Kidney glomerular epithelial cell (primary cell): ENCODE results near the gene HTR7.
"Not testable (repeated sequence)": the region's sequence is repeated elsewhere in the genome, so short reads cannot be mapped to it uniquely, and the experiment has no call there.

Experiments used
- DNase-seq: peaks from one replicate; lab custom pipeline; 2025; lab: John Stamatoyannopoulos, UW

The HTR7 gene

GRCh38 chr10:90858461-90858968, 676 bp upstream of the HTR7 start:
- no peak for DNase-seq

GRCh38 chr10:90856964-90857634, 740 bp downstream of the HTR7 start:
- DNase-seq: no peak

- no peak for DNase-seq
These were observed 1.6 kb downstream of the HTR7 start for GRCh38 chr10:90856261-90856660.

- no peak for DNase-seq
These were observed 2.7 kb downstream of the HTR7 start for GRCh38 chr10:90855126-90855525.

GRCh38 chr10:90849956-90850749, 7.7 kb downstream of the HTR7 start:
- no peak for DNase-seq

- DNase-seq: no peak
These were observed 10.4 kb downstream of the HTR7 start for GRCh38 chr10:90847436-90847835.

GRCh38 chr10:90846746-90847145, 11.1 kb downstream of the HTR7 start:
- no peak for DNase-seq

GRCh38 chr10:90845726-90846125, 12.1 kb downstream of the HTR7 start:
- DNase-seq: no peak

- no peak for DNase-seq
These were observed 15.1 kb downstream of the HTR7 start for GRCh38 chr10:90842725-90843124.

GRCh38 chr10:90837486-90837885, 20.4 kb downstream of the HTR7 start:
- no peak for DNase-seq

GRCh38 chr10:90834326-90834725, 23.5 kb downstream of the HTR7 start:
- no peak for DNase-seq

- DNase-seq: no peak
These were observed 25.7 kb downstream of the HTR7 start for GRCh38 chr10:90832111-90832510.

- no peak for DNase-seq
These were observed 35.3 kb downstream of the HTR7 start for GRCh38 chr10:90822508-90822907.

GRCh38 chr10:90821864-90822263, 36.0 kb downstream of the HTR7 start:
- not testable (repeated sequence) for DNase-seq

- no peak for DNase-seq
These were observed 37.9 kb downstream of the HTR7 start for GRCh38 chr10:90819911-90820310.

GRCh38 chr10:90818736-90819135, 39.1 kb downstream of the HTR7 start:
- no peak for DNase-seq

- DNase-seq: no peak
These were observed 40.5 kb downstream of the HTR7 start for GRCh38 chr10:90817128-90817889.

GRCh38 chr10:90816466-90816865, 41.4 kb downstream of the HTR7 start:
- DNase-seq: no peak

GRCh38 chr10:90813594-90814365, 44.1 kb downstream of the HTR7 start:
- DNase-seq: no peak

- not testable (repeated sequence) for DNase-seq
These were observed 50.7 kb downstream of the HTR7 start for GRCh38 chr10:90807106-90807505.

GRCh38 chr10:90806677-90807076, 51.2 kb downstream of the HTR7 start:
- no peak for DNase-seq

GRCh38 chr10:90805206-90805605, 52.6 kb downstream of the HTR7 start:
- DNase-seq: no peak
